ENCODE measurements around the gene MRPS31.

DNA sequence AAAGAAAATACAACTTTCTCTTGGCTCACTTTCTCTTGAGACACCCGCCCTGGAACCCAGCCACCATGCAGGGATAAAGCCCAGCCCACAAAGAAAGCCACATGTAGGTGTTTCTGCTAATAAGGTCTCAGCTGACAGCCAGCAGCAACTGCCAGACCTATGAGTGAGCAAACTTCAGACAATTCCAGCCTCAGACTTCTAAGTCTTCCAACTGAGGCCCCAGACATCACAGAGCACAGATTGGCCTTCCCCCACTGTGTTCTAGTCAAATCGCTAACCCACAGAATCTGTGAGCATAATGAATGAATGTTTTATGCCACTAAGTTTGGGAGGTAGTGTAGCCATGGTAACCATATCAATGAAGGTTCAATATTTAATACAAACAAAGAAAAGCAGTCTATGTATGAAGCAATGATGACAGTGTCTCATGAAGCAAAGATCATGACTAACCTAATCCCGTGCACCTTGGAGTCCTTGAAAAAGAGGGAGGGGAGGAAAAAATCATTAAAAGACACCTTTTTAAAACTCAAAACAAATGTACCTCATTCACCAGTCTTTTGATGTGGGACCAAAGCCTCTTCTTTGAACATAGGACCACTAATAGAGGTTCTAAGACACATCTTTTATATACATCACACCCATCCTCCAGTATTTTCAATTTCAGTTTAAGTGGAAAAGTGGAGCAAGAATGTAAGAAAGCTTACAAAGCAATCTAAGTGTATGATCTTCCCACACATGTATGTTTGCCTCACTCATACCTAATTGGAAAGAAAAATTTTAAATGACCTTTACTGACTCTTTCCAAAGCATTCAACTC is 6.2 kb downstream of the MRPS31 start:
- TF ChIP-seq, protein P1, sequence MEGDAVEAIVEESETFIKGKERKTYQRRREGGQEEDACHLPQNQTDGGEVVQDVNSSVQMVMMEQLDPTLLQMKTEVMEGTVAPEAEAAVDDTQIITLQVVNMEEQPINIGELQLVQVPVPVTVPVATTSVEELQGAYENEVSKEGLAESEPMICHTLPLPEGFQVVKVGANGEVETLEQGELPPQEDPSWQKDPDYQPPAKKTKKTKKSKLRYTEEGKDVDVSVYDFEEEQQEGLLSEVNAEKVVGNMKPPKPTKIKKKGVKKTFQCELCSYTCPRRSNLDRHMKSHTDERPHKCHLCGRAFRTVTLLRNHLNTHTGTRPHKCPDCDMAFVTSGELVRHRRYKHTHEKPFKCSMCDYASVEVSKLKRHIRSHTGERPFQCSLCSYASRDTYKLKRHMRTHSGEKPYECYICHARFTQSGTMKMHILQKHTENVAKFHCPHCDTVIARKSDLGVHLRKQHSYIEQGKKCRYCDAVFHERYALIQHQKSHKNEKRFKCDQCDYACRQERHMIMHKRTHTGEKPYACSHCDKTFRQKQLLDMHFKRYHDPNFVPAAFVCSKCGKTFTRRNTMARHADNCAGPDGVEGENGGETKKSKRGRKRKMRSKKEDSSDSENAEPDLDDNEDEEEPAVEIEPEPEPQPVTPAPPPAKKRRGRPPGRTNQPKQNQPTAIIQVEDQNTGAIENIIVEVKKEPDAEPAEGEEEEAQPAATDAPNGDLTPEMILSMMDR (IDR thresholded peaks at IDR 0.05), result no peak
- TF ChIP-seq, protein P2, sequence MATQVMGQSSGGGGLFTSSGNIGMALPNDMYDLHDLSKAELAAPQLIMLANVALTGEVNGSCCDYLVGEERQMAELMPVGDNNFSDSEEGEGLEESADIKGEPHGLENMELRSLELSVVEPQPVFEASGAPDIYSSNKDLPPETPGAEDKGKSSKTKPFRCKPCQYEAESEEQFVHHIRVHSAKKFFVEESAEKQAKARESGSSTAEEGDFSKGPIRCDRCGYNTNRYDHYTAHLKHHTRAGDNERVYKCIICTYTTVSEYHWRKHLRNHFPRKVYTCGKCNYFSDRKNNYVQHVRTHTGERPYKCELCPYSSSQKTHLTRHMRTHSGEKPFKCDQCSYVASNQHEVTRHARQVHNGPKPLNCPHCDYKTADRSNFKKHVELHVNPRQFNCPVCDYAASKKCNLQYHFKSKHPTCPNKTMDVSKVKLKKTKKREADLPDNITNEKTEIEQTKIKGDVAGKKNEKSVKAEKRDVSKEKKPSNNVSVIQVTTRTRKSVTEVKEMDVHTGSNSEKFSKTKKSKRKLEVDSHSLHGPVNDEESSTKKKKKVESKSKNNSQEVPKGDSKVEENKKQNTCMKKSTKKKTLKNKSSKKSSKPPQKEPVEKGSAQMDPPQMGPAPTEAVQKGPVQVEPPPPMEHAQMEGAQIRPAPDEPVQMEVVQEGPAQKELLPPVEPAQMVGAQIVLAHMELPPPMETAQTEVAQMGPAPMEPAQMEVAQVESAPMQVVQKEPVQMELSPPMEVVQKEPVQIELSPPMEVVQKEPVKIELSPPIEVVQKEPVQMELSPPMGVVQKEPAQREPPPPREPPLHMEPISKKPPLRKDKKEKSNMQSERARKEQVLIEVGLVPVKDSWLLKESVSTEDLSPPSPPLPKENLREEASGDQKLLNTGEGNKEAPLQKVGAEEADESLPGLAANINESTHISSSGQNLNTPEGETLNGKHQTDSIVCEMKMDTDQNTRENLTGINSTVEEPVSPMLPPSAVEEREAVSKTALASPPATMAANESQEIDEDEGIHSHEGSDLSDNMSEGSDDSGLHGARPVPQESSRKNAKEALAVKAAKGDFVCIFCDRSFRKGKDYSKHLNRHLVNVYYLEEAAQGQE (IDR thresholded peaks at IDR 0.05; ENCODE audit: insufficient read depth in 1 of 2, low read depth in 2 of 2, low read length in 1 of 2), result no peak
- TF ChIP-seq POLR2AphosphoS5 (IDR thresholded peaks at IDR 0.05; ENCODE audit: low read depth, low read length), result no peak
- no peak for TF ChIP-seq SIN3A (IDR thresholded peaks at IDR 0.05; ENCODE audit: borderline replicate concordance, insufficient read depth, low read depth, low read length)

All from Panc1 (cell line).